GM12878 (cell line): Measurements from ENCODE around the gene SCARF2. TPM values are rescaled to one million over a fixed set of nuclear protein-coding genes. Genes with fewer than 3 reads are reported as not detected.

Source experiments
- BCL11A ChIP-seq: IDR thresholded peaks from 2 replicates; pipeline ENCODE4 v1.6.1; 2011; ENCODE audit warnings: low read depth, low read length
- EZH2 ChIP-seq: IDR thresholded peaks from 2 replicates; pipeline ENCODE4 v1.6.1; 2012; ENCODE audit warnings: low read depth, mild to moderate bottlenecking, control low read depth, inconsistent platforms, low read length, borderline replicate concordance; ENCODE audit not compliant: control insufficient read depth
- JUNB ChIP-seq: IDR thresholded peaks from 2 replicates; pipeline ENCODE4 v1.6.1; 2016; ENCODE audit warnings: antibody characterized with exemption, mild to moderate bottlenecking
- MEF2B ChIP-seq: fragments of 450-650 bp; IDR thresholded peaks from 2 replicates; pipeline ENCODE4 v1.6.1; 2018; ENCODE audit warnings: mild to moderate bottlenecking, moderate library complexity; ENCODE audit not compliant: partially characterized antibody, poor library complexity, severe bottlenecking
- NBN ChIP-seq: fragments of 450-650 bp; IDR thresholded peaks from 2 replicates; pipeline ENCODE4 v1.6.1; 2016
- POLR2AphosphoS5 ChIP-seq: IDR thresholded peaks from 2 replicates; pipeline ENCODE4 v1.6.1; 2011; ENCODE audit warnings: mild to moderate bottlenecking, low read length, inconsistent platforms
- ZNF622 ChIP-seq: fragments of 450-650 bp; IDR thresholded peaks from 2 replicates; pipeline ENCODE4 v1.6.1; 2017; ENCODE audit warnings: mild to moderate bottlenecking, inconsistent platforms
- polyA plus RNA-seq, 11 experiments: library from polyadenylated mRNA; depleted of rRNA in 4 of 11; unstranded in 6 of 11; stranded (reverse) in 5 of 11; fragments of >200 nt; fragmentation: Nextera tagmentation in 4 of 11; fragmentation: Illumina TruSeq in 1 of 11; extraction: Ambion mirVana in 4 of 11; extraction: Trizol in 1 of 11; gene quantifications; 1 replicate in 1 of 11; 2 replicates in 10 of 11; pipeline versions ENCODE4 v1.2.1 to v1.2.3, GENCODE V29; 2011 to 2016; ENCODE audit warnings: inconsistent platforms in 2 of 11, missing spikeins in 2 of 11, low read depth in 1 of 11
- total RNA-seq, 4 experiments: library from RNA; depleted of rRNA in 3 of 4; stranded (reverse); fragments of >200 nt in 3 of 4; fragmentation: Illumina TruSeq in 1 of 4; extraction: Trizol in 1 of 4; gene quantifications; 2 replicates each; pipeline versions ENCODE4 v1.2.1 to v1.2.3, GENCODE V29; 2013 to 2021
- TF ChIP-seq, protein P1 (sequence below): IDR thresholded peaks from 2 replicates; pipeline ENCODE4 v1.6.1; 2012; ENCODE audit warnings: mild to moderate bottlenecking, low read depth, low read length
- TF ChIP-seq, protein P2 (sequence below): IDR thresholded peaks from 2 replicates; pipeline ENCODE4 v1.6.1; 2011; ENCODE audit warnings: borderline replicate concordance, low read depth, mild to moderate bottlenecking, moderate library complexity, low read length; ENCODE audit not compliant: insufficient read depth, poor library complexity, severe bottlenecking
- TF ChIP-seq, protein P3 (sequence below): fragments of 450-650 bp; conservative IDR thresholded peaks from 2 replicates; pipeline ENCODE4 v1.6.1; 2017; ENCODE audit warnings: mild to moderate bottlenecking, moderate library complexity
- TF ChIP-seq, protein P4 (sequence below): fragments of 450-650 bp; IDR thresholded peaks from 2 replicates; pipeline ENCODE4 v1.6.1; 2017; ENCODE audit warnings: mild to moderate bottlenecking, moderate library complexity

Gene SCARF2
- total and polyA plus RNA-seq, 10 of the 15 experiments (the other 5 are each of a cell fraction or from before 2014, with no cell fraction given) = 0.01 to 0.74 (median 0.17) TPM; not detected in 5

DNA sequence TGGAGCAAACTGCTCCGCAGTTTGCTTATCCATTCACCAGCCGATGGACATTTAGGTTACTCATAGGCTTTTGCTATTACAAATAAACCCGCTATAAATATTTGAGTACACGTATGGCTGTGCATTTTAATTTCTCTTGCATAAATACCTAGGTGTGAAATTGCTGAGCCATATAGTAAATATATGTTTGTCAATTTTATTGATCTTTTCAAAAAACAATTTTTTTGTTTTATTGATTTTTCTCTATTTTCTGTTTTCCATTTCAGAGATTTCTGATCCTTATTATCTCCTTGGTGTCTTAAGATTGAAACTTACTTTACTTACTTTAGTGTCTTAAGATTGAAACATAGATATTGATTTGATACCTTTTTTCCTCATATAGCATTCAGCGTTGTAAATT, 39.2 kb downstream of the SCARF2 start (continued):
- TF ChIP-seq, protein P1, sequence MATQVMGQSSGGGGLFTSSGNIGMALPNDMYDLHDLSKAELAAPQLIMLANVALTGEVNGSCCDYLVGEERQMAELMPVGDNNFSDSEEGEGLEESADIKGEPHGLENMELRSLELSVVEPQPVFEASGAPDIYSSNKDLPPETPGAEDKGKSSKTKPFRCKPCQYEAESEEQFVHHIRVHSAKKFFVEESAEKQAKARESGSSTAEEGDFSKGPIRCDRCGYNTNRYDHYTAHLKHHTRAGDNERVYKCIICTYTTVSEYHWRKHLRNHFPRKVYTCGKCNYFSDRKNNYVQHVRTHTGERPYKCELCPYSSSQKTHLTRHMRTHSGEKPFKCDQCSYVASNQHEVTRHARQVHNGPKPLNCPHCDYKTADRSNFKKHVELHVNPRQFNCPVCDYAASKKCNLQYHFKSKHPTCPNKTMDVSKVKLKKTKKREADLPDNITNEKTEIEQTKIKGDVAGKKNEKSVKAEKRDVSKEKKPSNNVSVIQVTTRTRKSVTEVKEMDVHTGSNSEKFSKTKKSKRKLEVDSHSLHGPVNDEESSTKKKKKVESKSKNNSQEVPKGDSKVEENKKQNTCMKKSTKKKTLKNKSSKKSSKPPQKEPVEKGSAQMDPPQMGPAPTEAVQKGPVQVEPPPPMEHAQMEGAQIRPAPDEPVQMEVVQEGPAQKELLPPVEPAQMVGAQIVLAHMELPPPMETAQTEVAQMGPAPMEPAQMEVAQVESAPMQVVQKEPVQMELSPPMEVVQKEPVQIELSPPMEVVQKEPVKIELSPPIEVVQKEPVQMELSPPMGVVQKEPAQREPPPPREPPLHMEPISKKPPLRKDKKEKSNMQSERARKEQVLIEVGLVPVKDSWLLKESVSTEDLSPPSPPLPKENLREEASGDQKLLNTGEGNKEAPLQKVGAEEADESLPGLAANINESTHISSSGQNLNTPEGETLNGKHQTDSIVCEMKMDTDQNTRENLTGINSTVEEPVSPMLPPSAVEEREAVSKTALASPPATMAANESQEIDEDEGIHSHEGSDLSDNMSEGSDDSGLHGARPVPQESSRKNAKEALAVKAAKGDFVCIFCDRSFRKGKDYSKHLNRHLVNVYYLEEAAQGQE = no peak
- TF ChIP-seq EZH2 (no peak), ZNF622 (no peak), POLR2AphosphoS5 (no peak), MEF2B (no peak), NBN (no peak), JUNB (no peak), BCL11A (no peak)
- TF ChIP-seq, protein P2, sequence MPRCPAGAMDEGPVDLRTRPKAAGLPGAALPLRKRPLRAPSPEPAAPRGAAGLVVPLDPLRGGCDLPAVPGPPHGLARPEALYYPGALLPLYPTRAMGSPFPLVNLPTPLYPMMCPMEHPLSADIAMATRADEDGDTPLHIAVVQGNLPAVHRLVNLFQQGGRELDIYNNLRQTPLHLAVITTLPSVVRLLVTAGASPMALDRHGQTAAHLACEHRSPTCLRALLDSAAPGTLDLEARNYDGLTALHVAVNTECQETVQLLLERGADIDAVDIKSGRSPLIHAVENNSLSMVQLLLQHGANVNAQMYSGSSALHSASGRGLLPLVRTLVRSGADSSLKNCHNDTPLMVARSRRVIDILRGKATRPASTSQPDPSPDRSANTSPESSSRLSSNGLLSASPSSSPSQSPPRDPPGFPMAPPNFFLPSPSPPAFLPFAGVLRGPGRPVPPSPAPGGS = no peak
- TF ChIP-seq, protein P3, sequence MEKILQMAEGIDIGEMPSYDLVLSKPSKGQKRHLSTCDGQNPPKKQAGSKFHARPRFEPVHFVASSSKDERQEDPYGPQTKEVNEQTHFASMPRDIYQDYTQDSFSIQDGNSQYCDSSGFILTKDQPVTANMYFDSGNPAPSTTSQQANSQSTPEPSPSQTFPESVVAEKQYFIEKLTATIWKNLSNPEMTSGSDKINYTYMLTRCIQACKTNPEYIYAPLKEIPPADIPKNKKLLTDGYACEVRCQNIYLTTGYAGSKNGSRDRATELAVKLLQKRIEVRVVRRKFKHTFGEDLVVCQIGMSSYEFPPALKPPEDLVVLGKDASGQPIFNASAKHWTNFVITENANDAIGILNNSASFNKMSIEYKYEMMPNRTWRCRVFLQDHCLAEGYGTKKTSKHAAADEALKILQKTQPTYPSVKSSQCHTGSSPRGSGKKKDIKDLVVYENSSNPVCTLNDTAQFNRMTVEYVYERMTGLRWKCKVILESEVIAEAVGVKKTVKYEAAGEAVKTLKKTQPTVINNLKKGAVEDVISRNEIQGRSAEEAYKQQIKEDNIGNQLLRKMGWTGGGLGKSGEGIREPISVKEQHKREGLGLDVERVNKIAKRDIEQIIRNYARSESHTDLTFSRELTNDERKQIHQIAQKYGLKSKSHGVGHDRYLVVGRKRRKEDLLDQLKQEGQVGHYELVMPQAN = no peak
- TF ChIP-seq, protein P4, sequence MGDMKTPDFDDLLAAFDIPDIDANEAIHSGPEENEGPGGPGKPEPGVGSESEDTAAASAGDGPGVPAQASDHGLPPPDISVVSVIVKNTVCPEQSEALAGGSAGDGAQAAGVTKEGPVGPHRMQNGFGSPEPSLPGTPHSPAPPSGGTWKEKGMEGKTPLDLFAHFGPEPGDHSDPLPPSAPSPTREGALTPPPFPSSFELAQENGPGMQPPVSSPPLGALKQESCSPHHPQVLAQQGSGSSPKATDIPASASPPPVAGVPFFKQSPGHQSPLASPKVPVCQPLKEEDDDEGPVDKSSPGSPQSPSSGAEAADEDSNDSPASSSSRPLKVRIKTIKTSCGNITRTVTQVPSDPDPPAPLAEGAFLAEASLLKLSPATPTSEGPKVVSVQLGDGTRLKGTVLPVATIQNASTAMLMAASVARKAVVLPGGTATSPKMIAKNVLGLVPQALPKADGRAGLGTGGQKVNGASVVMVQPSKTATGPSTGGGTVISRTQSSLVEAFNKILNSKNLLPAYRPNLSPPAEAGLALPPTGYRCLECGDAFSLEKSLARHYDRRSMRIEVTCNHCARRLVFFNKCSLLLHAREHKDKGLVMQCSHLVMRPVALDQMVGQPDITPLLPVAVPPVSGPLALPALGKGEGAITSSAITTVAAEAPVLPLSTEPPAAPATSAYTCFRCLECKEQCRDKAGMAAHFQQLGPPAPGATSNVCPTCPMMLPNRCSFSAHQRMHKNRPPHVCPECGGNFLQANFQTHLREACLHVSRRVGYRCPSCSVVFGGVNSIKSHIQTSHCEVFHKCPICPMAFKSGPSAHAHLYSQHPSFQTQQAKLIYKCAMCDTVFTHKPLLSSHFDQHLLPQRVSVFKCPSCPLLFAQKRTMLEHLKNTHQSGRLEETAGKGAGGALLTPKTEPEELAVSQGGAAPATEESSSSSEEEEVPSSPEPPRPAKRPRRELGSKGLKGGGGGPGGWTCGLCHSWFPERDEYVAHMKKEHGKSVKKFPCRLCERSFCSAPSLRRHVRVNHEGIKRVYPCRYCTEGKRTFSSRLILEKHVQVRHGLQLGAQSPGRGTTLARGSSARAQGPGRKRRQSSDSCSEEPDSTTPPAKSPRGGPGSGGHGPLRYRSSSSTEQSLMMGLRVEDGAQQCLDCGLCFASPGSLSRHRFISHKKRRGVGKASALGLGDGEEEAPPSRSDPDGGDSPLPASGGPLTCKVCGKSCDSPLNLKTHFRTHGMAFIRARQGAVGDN = no peak
- TF ChIP-seq, all 136 proteins: peak for 0
